GM12874 (cell line): Measurements from ENCODE around the gene WNT7B.

Source experiments
- CTCF ChIP-seq: IDR thresholded peaks from 2 replicates; pipeline ENCODE4 v1.5.1; 2011; ENCODE audit warnings: low read depth, mild to moderate bottlenecking, control low read depth, low read length, moderate library complexity; ENCODE audit not compliant: insufficient read depth

Gene WNT7B

DNA sequence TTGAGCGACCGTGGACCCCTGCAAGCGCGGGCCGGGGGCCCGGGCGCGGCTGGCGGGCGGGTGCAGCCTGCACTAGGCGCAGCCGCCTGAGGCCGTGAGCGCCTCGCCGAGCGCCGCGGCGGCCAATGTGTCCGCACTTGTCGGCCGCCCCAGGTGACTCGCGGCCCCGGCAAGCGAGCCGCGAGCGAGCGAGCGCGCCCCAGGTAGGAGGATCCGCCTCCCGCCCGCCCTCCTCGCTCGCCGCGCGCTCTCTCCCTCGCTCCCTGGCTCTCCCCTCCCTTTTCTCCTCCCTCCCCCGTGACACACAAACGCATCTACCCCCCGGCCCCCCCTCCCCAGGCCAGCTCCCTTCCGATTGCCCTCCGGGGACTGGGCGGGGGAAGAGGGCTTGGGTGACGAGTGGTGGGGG is at the start of gene WNT7B:
WNT7B (minus strand) TSS at position 160 of the 409 bp plus-strand sequence. CDS start 408 bp downstream, outside the sequence.
- TF ChIP-seq CTCF = no peak

GRCh38 chr22:46025973-46026898 is 49.3 kb upstream of the WNT7B start:
- no peak for TF ChIP-seq CTCF

DNA sequence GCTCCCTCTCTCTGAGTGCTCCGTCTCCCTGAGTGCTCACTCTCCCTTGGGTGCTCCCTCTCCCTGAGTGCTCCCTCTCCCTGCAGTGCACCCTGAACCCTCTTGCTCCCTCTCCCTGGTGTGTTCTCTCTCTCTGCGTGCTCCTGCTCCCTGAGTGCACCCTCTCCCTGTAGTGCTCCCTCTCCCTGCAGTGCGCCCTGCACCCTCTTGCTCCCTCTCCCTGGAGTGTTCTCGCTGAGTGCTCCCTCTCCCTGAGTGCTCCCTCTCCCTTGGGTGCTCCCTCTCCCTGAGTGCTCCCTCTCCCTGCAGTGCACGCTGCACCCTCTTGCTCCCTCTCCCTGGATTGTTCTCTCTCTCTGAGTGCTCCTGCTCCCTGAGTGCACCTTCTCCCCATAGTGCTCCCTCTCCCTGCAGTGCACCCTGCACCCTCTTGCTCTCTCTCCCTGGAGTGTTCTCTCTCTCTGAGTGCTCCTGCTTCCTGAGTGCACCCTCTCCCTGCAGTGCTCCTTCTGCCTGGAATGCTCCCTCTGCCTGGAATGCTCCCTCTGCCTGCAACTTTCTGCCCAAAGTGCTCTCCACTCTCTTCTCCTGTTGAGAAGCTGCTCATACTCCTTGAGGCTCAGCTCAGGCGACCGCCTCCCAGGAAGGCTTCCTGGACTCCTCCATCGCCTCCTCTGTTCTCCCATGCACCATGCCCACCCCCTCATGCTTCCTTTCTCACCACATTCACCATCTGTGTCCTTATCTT is 48.4 kb upstream of the WNT7B start:
- no peak for TF ChIP-seq CTCF

DNA sequence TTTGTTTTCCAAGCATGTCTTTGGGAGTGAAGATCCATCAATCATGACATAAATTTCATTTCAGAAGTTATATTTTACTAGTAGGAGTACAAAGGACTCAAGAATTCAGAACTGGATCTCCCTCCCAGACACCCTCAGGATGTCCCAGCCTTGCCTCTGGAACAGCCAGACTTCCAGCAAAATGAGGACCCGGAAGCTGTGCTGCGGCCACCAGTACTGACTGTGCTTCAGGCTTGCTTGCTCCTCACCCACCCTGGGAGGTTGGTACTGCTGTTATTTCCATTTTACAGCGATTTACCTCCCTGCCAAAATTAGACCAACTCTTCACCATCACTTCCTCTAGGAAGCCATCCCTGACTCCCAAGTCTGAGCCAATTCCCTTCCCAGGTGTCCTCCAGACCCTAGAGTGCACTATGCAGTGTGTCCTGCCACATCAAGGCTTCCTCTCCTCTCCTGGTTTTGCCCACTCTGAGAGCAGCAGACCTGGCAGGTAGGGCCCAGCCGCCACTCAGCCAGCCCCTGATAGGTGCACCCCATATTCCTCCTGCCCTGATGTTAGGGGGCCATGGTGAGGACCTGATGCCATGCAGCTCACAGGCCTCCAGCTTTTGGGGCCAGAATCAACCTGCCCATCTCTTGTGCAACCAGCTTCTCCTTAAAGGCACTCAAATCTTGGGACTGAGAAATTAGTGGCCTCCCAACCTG is 47.3 kb upstream of the WNT7B start:
- no peak for TF ChIP-seq CTCF

- no peak for TF ChIP-seq CTCF
Measured at GRCh38 chr22:46023558-46023981, 46.6 kb upstream of the WNT7B start.

DNA sequence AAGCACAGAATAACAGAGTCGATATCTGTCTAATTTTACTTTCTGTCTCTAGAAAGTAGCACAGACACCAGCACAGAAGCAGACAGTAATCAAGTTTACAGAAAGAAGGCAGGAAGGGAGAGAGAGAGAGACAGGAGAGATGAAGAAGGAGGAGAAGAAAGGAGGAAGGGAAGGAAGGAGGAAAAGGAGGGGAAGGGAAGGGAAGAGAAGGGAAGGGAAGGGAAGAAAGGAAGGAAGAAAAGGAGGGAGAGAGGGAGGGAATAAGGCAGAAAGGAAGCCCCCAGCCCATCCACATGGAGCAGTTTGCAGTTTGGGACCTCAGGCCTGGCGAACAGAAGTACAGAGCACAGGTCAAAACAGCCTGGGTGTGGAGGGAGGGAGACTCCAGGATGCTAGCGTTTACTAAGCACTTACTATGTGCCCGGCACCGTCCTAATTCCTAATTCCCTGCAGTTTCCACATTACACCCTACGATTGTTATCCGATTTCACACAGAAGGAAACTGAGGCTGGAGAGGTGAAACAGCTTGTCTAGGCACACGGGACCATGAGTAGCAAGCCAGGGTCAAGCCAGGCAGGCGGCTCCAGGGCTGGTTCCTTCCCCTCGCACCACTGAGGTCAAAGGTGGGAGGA is 46.0 kb upstream of the WNT7B start:
- no peak for TF ChIP-seq CTCF

- no peak for TF ChIP-seq CTCF
Measured at GRCh38 chr22:46021577-46021976, 44.6 kb upstream of the WNT7B start.
